Hematopoietic multipotent progenitor cell treated with erythropoietin and hydrocortisone succinate and interleukin-3 and kit ligand, for 17 days (in vitro differentiated cells): ENCODE data around the gene KCNQ4.

ENCODE experiments used
- DNase-seq: peaks from one replicate; pipeline ENCODE4 v3.0.0-alpha.2; 2015; ENCODE audit warnings: low spot score

The KCNQ4 gene

DNA sequence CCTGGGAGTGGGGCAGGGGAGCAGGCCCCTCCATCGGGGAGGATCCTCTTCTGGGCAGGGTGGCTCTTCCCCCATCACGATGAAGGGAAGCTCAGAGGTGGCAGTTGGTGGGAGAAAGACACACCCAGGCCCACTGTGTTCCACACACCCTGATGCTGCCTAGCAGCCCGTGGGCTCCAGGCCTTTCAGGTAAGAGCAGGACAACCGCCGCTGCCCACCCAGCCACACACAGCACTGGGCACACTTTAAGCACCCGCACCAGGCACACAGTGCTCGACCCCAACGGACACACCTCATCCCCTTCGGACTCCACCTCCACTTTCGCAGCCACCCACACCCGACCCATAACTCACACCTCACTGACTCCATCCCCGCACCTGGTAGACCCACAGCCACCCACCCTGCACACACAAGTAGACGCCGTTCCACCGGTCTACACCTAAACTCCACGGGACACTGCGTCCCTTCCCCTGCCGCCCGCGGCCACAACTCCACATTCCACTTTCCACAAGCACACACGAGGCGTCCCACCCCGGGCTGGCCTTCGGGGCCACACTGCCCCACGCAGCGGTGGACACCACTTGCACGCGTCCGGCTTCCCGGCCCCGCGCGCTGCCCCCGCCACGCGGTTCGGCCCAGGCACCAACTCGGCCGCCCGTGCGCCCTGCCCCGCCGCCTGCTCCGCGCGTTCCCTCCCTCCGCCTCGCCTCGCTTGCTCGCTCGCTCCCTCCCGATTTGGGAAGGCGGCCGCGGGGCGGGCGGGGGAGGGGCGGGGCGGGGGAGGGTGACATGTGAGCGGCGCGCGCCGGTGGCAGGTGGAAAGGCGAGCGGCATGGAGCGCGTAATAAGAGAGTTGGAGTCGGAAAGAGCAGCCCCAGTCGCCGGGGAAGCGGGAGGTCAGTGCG, at the start of gene KCNQ4:
Gene KCNQ4, plus strand, starts transcription at position 787 of the 905 bp plus-strand sequence. CDS start 307 bp downstream, outside the sequence.
- no peak for DNase-seq

DNA sequence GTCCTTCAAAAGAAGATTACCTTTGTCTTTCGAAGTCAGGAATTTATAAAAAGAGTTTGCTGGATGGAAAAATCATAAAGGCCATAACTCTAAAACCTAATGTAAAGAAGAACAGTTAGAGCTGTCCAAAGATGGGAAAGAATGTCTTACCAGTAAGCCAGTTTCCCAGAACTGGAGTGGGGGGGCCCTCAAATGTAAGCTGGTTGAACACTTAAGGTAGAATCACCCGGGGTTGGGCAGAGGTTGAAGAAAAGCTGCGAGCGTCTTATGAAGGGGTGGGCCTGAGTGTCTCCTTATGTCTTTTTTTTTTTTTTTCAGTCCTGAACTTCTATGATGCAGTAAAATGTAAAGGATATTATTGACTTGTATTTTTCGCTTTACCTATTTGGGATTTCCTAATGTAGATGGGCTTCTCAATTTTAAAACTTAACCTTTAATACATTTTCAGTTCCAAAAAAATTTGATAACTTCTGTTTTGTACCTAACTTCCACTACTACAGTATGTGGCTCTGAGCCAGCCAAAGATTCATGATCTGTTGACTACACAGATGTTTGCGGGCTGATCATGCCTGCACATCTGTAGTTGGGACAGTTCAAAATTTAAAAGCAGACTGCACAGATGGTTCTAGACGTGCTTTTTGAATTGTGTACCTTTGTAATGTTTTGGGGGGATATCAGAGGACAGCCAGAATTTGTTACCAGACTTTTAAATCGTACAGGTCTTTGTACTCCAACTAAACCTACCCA, 48.5 kb upstream of the KCNQ4 start:
- no peak for DNase-seq

DNA sequence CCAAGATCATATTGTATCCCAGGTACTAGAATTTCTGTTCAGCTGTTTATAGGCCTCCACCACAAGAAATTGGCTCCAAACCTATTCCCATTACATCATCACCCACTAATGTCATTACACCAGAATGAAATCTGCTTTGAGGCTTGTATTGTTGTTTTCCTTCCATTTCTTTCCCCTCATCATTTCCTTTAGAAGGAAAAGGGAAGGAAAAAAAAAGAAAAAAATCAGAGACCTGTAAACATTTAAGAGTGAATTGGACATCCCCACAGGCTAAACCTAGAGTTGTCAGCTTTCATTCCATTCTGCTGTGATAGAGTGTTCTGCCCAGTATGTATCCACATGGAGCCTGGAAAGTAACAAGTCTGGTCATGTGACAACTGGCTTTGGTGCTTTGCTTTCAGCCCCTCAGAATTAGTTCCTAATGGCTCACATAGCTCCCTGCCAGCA, 47.5 kb upstream of the KCNQ4 start:
- DNase-seq, result no peak

DNA sequence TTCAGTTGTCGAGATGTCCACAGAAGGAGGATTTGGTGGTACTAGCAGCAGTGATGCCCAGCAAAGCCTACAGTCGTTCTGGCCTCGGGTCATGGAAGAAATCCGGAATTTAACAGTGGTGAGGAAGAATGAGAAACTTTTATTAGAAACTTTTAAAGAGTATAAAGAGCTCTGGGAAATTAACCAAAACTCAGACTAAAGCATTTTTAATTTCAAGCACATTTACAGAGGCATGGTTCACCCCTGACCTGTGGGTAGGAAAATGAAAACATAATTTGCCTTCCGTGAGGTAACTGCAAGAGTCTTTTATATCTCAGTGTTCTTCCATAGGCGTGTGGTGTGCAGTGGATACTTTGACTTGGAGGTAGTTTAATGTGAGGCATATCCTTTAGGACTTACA, 44.8 kb upstream of the KCNQ4 start:
- DNase-seq, result no peak

DNA sequence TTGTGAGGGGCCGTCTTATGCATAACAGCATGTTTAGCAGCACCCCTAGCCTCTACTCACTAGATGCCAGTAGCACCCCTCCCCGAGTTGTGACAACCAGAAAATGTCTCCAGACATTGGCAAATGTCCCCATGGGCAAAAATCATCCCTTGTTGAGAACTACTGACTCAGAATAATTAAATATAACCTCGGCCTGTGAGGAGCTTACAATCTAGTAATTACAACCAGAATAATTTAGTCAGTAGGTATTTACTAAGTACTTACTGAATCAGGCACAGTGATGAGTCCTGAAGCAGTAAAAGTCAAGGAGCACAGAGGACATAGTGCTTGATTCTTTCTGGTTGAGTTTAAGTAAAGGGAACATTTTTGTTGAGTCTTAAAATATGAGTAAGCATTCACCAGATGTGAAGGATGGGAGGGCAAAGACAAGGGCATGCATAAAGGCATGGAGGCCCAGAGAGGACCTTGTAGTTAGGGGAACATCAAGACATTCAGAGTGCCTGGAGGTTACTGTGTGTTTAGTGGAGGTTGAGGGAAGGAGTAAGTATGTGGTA, 44.1 kb upstream of the KCNQ4 start:
- DNase-seq, result no peak

DNA sequence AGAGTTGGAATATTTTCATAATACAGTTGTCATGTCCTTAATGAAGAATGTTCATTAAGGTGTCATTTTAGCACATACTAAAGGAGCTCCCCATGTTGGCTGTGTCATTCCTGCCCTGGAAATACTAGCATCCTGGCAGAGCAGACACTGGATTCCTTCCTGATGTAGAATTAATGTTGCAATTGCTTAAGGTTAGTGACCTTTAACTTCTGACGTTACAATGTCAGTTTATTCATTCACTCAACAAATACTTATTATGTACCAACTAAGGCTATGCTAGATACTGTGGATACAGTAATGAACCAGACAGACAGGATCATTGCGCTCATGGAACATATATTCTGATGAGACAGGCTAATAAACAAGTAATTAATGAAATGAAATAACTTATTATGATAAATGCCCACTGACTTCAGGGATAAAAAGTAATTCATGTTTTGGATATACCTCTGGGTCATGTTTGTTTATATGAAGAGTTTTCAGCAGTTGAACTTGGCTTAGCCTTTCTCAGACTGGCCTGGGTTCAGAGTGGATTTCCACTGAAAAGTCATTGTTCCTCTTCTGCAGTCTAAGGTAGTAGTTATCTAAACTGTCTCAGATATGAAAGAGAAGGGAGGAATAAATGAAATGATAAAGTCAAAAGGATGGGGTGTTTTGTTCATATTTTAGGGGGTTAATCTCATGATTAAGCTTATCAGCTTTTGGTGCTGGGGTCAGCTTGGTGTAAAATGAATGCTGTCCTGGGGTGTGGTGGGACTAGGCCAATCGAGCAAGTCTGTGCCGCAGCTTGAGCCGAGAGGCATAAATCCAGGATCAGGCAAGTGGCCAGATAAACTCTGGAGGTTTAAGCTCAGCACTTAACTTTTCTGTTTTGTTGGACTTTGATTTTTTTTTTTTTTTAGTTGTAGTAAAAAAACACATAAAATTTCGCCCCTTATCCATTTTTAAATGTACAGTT, 43.3 kb upstream of the KCNQ4 start:
- DNase-seq, result no peak

DNA sequence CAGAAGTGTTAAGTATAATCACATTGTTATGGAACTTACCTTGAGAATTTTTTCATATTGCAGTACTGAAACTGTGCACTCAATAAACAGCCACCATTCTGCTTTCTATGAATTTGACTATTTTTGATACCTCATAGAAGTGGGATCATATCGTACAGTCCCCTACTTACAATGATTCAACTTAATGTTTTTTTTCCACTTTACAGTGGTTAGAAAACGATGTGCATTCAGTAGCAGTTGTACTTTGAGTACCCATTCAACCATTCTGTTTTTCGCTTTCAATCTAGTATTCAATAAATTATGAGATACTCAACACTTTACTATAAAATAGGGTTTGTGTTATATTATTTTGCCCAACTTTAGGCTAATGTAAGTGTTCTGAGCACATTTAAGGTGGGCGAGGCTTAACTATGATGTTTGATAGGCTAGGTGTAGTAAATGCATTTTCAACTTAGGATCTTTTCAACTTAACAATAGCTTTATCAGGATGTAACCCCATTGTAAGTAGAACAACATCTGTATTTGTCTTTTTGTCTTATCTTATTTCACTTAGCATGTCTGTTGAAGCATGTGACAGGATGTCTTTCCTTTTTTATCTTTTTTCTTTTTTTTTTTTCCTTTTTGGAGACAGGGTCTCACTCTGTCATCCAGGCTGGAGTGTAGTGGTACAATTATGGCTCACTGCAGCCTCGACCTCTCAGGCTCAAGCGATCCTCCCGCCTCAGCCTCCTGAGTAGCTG, 42.4 kb upstream of the KCNQ4 start:
- no peak for DNase-seq

DNA sequence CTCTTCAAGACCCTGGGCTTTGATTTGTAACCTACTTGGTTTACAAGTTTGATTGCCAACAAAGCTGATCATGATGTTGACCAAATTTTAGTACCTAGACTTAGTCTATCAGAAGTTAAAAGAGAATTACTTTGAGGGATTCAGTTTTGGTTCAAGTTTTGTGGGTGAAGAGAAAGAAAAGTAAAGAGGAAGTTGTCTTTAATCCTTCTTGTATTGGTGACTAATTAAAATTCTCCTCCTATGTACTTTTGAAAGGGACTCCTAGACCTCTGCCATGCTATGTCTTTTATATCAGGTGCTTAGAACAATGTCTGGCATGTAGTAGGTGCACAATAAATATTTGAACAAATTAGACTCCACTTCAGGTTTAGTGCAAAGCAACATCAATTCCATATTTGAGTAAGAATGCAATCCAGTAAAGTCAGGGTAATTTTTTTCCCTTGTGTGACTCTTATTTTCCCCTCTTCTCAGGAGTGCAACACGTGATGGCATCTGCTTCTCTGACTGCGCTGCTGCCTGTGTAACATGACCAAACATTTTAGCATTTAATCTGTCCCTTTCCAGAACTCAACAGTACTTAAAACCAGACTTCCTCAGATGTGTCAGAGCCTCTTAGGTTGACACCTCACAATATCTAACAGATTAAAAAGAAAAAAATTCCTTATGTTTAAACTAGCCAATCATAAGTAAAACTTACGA, 41.1 kb upstream of the KCNQ4 start:
- DNase-seq, result no peak

DNA sequence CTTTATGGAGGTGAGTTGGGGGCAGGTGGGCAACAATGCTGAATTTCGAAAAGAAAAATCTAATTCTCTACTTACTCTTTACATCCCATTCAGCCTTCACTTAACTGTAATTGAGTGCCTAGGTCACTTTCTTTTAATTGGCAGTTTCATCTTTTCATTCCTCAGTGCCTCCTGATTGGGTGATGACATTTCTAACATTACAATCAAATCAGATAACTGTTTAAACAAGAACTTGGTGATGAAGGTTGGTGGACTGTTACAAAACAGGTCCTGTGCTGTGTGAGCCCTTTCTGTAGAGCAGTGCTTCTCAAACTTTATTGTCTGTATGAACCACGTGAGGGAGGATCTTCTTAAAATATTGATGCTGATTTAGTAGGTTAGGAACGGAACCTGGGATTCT, 40.1 kb upstream of the KCNQ4 start:
- no peak for DNase-seq

DNA sequence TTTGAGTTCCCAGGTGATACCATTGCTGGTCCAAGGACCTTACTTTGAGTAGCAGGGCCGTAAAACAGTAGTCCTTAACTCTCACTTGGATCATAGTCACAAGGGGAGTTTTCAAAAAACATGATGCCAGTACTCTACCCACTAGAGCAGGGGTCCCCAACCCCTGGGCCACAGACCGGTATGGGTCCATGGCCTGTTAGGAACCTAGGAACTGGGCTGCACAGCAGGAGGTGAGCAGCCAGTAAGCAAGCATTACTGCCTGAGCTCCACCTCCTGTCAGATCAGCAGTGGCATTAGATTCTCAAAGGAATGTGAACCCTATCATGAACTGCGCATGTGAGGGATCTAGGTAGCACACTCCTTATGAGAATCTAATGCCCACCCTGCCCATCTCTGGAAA, 39.7 kb upstream of the KCNQ4 start:
- no peak for DNase-seq

DNA sequence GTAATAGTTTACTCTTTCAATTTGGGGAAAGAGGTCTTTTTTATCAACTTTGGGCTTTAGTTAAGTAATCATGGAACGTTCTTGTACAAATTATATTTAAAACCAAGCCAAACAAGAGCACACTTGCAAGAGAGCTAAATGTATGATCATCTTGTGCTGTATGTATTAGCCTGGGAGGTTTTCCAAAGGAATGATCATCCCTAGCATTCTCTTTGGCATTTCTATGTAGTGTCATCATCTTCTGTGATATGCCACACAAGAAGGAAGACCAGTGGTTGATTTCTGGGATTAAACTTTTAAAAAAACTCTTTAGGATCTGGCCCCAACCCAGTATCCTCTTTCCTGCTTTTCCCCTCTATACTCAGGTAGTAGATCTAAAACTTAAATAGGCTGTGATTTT, 38.4 kb upstream of the KCNQ4 start:
- DNase-seq, result no peak

DNA sequence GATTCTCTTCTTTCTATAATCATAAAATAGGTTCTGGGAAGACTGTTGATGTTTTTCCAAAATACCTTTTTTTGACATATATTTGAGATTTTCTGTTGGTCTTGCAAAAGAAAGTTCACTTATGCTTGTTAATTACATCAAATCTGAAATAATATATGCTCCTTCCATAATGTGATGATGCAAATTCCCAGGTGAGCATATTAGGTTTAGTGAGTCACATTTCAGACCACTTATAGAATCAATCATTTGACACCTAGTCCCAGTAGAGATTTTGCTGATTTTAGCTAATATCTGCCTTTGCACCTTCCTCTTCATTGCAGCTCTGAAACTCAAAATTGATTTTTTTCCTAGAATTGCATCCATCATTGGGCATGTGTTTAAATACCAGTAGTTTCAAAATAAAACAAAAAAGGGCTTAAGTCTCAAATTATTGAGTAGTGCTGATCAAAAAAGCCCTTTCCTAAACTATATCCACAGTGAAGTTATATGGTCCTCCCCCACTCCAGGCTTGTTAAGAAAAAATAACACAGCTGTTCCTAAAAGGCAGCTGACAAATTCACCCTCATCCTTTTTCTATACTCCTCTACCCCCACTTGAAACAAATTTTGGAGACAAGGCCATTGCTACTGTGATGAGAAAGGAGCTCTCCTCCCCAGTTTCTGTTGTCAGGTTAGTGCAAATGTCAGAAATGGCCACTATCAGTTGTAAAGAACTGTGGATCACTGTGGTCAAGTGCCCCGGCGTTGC, 37.1 kb upstream of the KCNQ4 start:
- no peak for DNase-seq

DNA sequence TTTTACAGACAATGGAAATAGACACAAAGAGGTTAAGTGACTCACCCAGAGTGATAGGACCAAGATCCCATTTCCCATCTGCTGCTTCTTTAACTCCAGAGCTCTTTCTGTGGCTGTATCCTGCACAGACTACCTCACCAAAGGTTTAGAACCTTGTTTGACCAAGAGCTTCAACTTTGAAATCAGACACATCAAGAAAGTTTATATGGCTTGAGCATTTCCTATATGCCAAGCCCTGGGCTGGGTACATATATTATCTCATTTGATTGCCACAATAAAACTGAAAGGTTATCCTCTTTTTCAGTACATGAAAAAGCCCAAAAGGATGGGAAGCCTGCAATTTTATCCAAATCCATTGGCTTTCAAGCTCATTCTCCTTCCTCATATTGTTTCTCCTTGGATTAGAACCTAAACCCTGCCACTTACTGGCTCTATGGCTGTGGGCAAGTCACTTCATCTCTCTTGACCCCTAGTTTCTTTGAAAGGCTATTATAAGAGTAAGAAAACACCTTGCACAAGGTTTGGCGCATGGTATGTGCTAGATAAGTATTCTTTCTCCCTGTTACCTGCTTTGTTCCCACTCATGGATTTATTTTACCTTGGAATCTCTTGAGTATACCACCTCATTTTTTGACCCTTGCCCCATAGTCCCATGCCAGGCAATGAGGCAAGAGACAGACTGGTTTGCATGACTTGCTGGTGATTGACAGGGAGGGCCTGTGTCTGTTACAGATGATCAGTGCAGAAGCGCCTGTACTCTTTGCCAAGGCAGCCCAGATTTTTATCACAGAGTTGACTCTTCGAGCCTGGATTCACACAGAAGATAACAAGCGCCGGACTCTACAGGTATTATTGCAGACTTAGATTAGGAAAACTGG, 34.5 kb upstream of the KCNQ4 start:
- no peak for DNase-seq

DNA sequence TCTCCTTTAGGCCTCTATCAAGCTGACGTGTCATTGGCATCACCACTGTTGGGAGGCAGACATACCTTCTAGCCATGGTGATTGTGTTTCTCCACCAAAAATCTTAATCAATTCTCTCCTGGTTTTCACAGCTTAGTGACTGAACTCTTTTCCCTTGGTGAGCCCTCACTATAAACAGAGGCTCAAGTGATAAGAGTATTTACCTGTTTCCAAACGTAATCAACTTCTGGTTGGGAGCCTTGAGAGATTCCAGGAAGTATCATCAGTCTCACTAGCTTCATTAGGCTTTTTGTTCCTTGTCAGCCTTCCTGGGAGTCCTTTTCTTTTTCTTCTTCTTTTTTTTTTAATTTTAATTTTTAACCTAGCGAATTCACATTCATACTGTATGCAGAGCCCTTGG, 33.8 kb upstream of the KCNQ4 start:
- DNase-seq, result no peak

DNA sequence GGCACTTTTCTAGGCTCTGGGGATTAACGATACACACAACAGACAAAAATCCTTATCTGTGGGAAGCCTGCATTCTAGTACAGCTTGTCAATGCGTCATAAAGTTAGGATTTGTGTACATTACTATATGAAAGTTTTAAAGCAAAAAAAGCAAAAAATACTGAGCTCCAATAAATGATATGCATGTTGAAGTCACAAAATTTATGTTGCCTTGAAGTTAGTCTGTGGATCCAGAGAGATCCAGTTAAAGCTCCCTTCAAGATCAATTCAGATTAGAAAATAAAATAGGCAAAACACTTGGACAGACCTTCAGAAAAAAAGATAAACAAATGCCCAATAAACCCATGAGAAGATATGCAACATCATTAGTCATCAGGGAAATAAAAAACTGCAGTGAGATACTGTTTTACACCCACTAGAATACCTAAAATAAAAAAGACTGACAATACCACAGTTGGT, 33.1 kb upstream of the KCNQ4 start:
- no peak for DNase-seq

DNA sequence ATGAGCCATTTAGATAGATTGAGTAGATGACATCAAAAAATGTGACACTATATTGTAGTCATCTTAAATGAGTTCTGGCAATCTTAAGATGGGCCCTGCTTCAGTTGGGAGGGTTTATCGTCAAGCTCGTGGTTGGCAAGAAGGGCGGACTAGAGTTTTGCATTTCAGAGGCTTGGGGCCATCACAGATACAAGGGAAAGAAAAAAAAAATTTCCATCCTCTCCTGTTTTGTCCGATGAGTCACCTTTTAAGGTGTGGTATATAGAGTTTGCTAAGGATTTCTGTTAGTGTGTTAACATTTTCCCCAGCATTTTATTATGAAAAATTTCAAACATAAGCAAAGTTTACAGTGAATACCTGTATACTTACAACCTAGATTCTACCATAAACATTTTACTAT, 31.8 kb upstream of the KCNQ4 start:
- DNase-seq, result no peak

DNA sequence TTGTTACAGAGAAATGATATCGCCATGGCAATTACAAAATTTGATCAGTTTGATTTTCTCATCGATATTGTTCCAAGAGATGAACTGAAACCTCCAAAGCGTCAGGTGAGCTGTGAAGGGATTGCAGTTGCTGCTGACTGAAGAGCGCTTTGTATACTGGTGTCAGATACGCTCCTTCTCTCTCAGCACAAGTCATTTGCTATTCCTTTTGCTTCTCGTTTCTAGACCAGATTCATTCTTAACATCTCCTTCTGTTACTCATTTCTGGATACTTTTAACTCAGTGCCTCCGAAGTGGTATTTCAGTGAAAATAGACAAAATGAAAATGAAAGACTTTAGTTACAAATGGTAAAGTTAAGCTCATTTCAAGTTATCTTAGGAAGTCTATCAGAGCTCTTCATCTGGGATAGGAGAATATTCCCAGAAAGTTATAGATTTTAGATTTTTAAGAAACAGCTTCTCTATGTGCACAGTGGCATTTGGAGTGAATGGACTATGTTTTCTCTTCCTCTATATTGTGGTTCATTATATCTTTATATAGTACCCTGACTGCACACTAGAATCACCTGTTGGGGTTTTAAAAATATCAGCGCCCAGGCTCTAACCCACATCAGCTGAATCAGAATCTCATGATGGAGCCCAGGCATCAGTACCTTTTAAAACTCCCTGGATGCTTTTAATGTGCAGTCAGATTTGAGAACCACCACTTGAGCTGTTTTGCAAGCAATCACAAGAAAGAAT, 30.3 kb upstream of the KCNQ4 start:
- no peak for DNase-seq

DNA sequence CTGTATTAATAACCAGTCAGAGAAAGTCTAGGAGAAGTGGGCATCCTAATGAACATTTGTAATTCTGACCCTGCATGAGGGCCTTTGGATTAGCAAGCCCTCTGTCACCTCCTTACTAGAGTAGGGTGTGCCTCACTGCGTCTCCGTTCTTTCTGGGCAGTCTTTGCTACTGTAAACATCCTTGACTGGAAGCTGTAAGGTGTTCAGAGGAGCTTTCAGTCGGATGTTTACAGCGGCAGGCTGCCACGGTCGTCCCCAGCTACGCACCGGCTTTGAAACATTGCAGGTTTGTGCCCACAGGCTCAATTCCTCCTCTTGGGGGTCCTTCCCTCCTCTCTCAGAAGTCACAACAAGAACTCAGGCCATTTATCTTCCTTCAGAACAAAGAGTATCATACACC, 29.4 kb upstream of the KCNQ4 start:
- DNase-seq, result no peak
